Trophoblast cell (in vitro differentiated cells and primary cell): ENCODE measurements around the gene CDC42SE2.

ENCODE experiments used
- DNase-seq, 2 donors: peaks; one replicate each; pipeline ENCODE4 v3.0.0-alpha.2; 2016
- H2AFZ ChIP-seq: 2 replicates; pipeline ENCODE4 v1.6.1; 2013; ENCODE audit warnings: low read length, moderate library complexity, mild to moderate bottlenecking; ENCODE audit not compliant: insufficient read depth, poor library complexity
- H2AK5ac ChIP-seq: 2 replicates; pipeline ENCODE4 v1.6.1; 2013; ENCODE audit warnings: mild to moderate bottlenecking, low read length
- H2BK120ac ChIP-seq: 2 replicates; pipeline ENCODE4 v1.6.1; 2013; ENCODE audit warnings: low read length, mild to moderate bottlenecking, moderate library complexity; ENCODE audit not compliant: insufficient read depth, poor library complexity
- H2BK12ac ChIP-seq: 2 replicates; pipeline ENCODE4 v1.6.1; 2013; ENCODE audit warnings: mild to moderate bottlenecking, low read length, moderate library complexity
- H2BK5ac ChIP-seq: 2 replicates; pipeline ENCODE4 v1.6.1; 2013; ENCODE audit warnings: low read length, low read depth, moderate library complexity, mild to moderate bottlenecking; ENCODE audit not compliant: poor library complexity
- H3K14ac ChIP-seq: 2 replicates; pipeline ENCODE4 v1.6.1; 2013; ENCODE audit warnings: mild to moderate bottlenecking, low read length
- H3K18ac ChIP-seq: 2 replicates; pipeline ENCODE4 v1.6.1; 2013; ENCODE audit warnings: mild to moderate bottlenecking, low read length
- H3K23ac ChIP-seq: 2 replicates; pipeline ENCODE4 v1.6.1; 2013; ENCODE audit warnings: low read length
- H3K27ac ChIP-seq: 2 replicates; pipeline ENCODE4 v1.5.1; 2013; ENCODE audit warnings: low read depth, mild to moderate bottlenecking, inconsistent platforms, low read length, moderate library complexity
- H3K27me3 ChIP-seq: 2 replicates; pipeline ENCODE4 v1.6.1; 2013; ENCODE audit warnings: inconsistent platforms, mild to moderate bottlenecking, low read length, moderate library complexity; ENCODE audit not compliant: insufficient read depth
- H3K36me3 ChIP-seq, 2 experiments: 1 replicate in 1 of 2; 2 replicates in 1 of 2; pipeline ENCODE4 v1.6.1; 2013; ENCODE audit warnings: low read length in 2 of 2, mild to moderate bottlenecking in 2 of 2, moderate library complexity in 1 of 2; ENCODE audit not compliant: insufficient read depth in 2 of 2, control insufficient read depth in 1 of 2
- H3K4ac ChIP-seq: 2 replicates; pipeline ENCODE4 v1.6.1; 2013; ENCODE audit warnings: low read depth, mild to moderate bottlenecking, low read length, moderate library complexity
- H3K4me1 ChIP-seq, 2 experiments: 1 replicate in 1 of 2; 2 replicates in 1 of 2; pipeline ENCODE4 v1.6.1; 2013; ENCODE audit warnings: low read length in 2 of 2, mild to moderate bottlenecking in 2 of 2, moderate library complexity in 1 of 2; ENCODE audit not compliant: insufficient read depth in 2 of 2, control insufficient read depth in 1 of 2
- H3K4me2 ChIP-seq: 2 replicates; pipeline ENCODE4 v1.6.1; 2013; ENCODE audit warnings: inconsistent platforms, mild to moderate bottlenecking, low read length, moderate library complexity
- H3K4me3 ChIP-seq: 2 replicates; pipeline ENCODE4 v1.5.1; 2013; ENCODE audit warnings: mild to moderate bottlenecking, low read depth, low read length, inconsistent platforms
- H3K79me1 ChIP-seq: one replicate; pipeline ENCODE4 v1.6.1; 2013; ENCODE audit warnings: low read length
- H3K79me2 ChIP-seq: 2 replicates; pipeline ENCODE4 v1.6.1; 2013; ENCODE audit warnings: low read length, mild to moderate bottlenecking; ENCODE audit not compliant: control insufficient read depth, insufficient read depth, poor library complexity
- H3K9ac ChIP-seq: 2 replicates; pipeline ENCODE4 v1.6.1; 2013; ENCODE audit warnings: mild to moderate bottlenecking, low read length
- H3K9me3 ChIP-seq: 2 replicates; pipeline ENCODE4 v1.6.1; 2013; ENCODE audit warnings: low read depth, mild to moderate bottlenecking, control low read depth, inconsistent platforms, low read length; ENCODE audit not compliant: insufficient read depth
- H4K12ac ChIP-seq: 2 replicates; pipeline ENCODE4 v1.6.1; 2013; ENCODE audit warnings: low read depth, mild to moderate bottlenecking, low read length, moderate library complexity
- H4K8ac ChIP-seq: 2 replicates; pipeline ENCODE4 v1.6.1; 2013; ENCODE audit warnings: low read depth, mild to moderate bottlenecking, low read length, moderate library complexity
- H4K91ac ChIP-seq: one replicate; pipeline ENCODE4 v1.6.1; 2013; ENCODE audit warnings: low read depth, mild to moderate bottlenecking, low read length, moderate library complexity
- WGBS: extraction: QIAGEN DNeasy Blood & Tissue Kit; methylation state at CpG from one replicate; pipeline ENCODE4 v1.1.7; 2013; ENCODE audit warnings: missing lambda C conversion rate; ENCODE audit not compliant: insufficient read length, insufficient coverage; ENCODE audit errors: extremely low coverage; 5-methylcytosine and 5-hydroxymethylcytosine counted together

The CDC42SE2 gene

GRCh38 chr5:131381021-131381420 is 117.2 kb downstream of the CDC42SE2 start:
- Histone ChIP-seq H3K79me2 (no peaks in the 10 kb centered on the region), H3K23ac (no peak overlapping the region), H3K79me1 (no peaks in the 10 kb centered on the region), H4K91ac (no peak overlapping the region), H2AK5ac (no peak overlapping the region), H3K4me2 (no peak overlapping the region), H3K27me3 (no peaks in the 10 kb centered on the region), H4K12ac (no peak overlapping the region), H2BK120ac (no peak overlapping the region), H3K18ac (no peak overlapping the region), H2BK5ac (no peak overlapping the region), H3K14ac (no peak overlapping the region), H4K8ac (no peak overlapping the region), H3K4me3 (no peak overlapping the region), H3K27ac (no peak overlapping the region), H3K9me3 (no peaks in the 10 kb centered on the region), H3K4ac (no peak overlapping the region), H2AFZ (no peak overlapping the region), H3K36me3 (peaks cover under 1 to 1% of the 10 kb centered on the region in 2 experiments), H2BK12ac (no peak overlapping the region), H3K4me1 (peaks cover 0 to 3% of the 10 kb centered on the region in 2 experiments), H3K9ac (no peak overlapping the region)
- DNase-seq, result peak in 1 of 2 donors; percentile 30
- WGBS, result no CpG with 5 or more reads among the region's 4 CpGs

DNA sequence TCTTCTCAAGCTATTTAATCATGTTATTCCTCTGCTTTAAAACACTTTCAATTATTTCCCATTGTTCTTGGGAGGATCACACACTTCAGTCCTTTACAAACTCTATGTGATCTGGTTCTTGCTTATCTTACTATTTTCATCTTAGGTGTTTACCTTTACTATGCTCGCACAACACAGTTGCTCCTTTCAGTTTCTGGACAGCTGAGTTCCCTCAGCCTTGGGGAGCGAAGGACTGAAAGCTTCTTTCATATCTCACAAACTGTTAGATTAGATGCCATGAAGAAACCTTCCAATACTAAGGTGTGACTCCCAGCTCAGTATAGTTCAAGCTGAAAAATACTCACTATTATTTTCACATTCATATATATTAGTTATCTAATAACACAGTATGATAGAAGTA is 117.9 kb downstream of the CDC42SE2 start:
- Histone ChIP-seq H3K4me3 (no peak overlapping the region), H4K8ac (no peak overlapping the region), H3K27ac (no peak overlapping the region), H3K36me3 (peaks cover 2% of the 10 kb centered on the region in 2 experiments), H3K4ac (no peak overlapping the region), H3K4me2 (no peak overlapping the region), H3K4me1 (peaks cover 0 to 3% of the 10 kb centered on the region in 2 experiments), H4K91ac (no peak overlapping the region), H3K14ac (no peak overlapping the region), H2AK5ac (no peak overlapping the region), H3K18ac (no peak overlapping the region), H3K79me1 (no peaks in the 10 kb centered on the region), H3K23ac (no peak overlapping the region), H3K9me3 (no peaks in the 10 kb centered on the region), H4K12ac (no peak overlapping the region), H2BK5ac (no peak overlapping the region), H2AFZ (no peak overlapping the region), H3K9ac (no peak overlapping the region), H3K79me2 (no peaks in the 10 kb centered on the region), H2BK120ac (no peak overlapping the region), H3K27me3 (no peaks in the 10 kb centered on the region), H2BK12ac (no peak overlapping the region)
- DNase-seq, result no peak
- WGBS, result no CpG with 5 or more reads among the region's 2 CpGs

DNA sequence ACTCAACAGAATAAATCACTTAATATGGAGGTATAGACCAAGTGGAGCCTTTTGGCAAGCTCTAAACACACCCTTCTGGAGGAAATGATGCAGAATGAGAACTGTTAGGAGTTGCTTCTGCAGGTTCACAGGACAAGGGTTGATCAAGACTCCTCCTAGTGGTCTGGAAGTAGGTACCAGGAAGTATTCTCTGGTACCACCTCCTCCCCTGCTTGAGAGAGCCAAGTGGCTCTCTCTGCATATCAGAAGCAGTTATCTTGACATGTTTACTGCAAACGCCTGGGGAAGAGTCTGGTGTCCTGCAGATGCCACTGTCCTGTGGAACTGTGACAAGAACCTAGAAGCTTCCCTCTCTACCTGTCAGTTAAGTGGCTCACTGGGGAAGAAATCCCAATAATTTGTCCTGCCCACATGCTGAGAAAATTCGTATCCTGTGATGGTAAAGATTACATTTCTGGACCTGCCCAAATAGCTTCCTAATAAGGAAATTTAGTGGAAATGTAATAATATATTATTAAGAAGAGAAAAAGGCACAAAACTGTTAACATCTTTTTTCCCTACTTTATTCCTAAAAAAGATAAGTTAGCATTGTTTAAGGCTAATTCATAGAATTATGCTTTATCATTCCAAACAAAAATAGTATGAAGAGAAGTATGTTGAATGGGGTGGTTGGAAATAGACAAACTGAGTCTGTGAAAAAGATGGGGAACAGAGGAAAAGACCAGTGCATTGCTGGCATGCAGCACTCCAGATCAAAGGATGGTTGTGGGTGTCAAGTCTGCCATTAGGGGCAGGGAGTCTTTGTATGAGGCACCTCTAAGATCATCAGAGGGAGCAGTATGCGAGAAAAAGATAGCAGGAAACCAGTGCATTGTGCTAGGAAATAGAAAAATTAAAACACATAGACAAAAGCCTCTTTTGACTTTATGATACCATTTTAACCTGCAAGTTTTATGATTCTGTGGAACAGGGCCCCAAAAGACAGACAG is 118.8 kb downstream of the CDC42SE2 start:
- no peak overlapping the region for H2AK5ac ChIP-seq
- H3K4me3 ChIP-seq, result no peak overlapping the region
- peak; percentile 43 to 77 for DNase-seq
- no peak overlapping the region for H3K23ac ChIP-seq
- H3K18ac ChIP-seq, result no peak overlapping the region
- no peak overlapping the region for H3K14ac ChIP-seq
- peaks cover 0 to 3% of the 10 kb centered on the region in 2 experiments for H3K4me1 ChIP-seq
- H3K79me2 ChIP-seq, result no peaks in the 10 kb centered on the region
- no peak overlapping the region for H2BK12ac ChIP-seq
- H2AFZ ChIP-seq, result no peak overlapping the region
- no peaks in the 10 kb centered on the region for H3K9me3 ChIP-seq
- no peak overlapping the region for H4K12ac ChIP-seq
- H3K9ac ChIP-seq, result no peak overlapping the region
- no peak overlapping the region for H4K8ac ChIP-seq
- no peak overlapping the region for H3K4ac ChIP-seq
- peaks cover 5% of the 10 kb centered on the region in 2 experiments for H3K36me3 ChIP-seq
- H4K91ac ChIP-seq, result no peak overlapping the region
- H3K27ac ChIP-seq, result no peak overlapping the region
- WGBS, result no CpG with 5 or more reads among the region's 3 CpGs
- H3K4me2 ChIP-seq, result no peak overlapping the region
- H2BK5ac ChIP-seq, result no peak overlapping the region
- H3K79me1 ChIP-seq, result no peaks in the 10 kb centered on the region
- no peak overlapping the region for H2BK120ac ChIP-seq
- H3K27me3 ChIP-seq, result no peaks in the 10 kb centered on the region

DNA sequence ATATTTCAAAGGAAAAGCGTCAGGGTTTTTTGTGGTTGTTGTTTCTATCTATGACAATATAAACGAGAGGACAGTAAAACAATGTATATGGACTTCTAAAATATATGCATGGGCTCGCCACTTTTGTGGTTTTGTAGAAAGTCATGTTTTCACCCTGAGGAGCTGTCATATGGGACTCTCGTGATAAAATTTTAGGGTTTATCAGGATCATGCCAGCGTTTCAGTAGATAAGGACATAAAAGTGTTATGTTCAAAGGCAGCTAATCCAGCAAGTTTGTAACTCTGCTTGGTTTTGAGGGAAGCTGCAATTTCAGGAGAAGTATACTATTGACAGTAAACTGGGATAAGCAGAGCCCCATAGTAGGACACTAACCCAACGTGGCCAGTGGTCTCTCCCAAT is 120.3 kb downstream of the CDC42SE2 start:
- no peak overlapping the region for H2BK120ac ChIP-seq
- no peak overlapping the region for H3K4ac ChIP-seq
- no peak for DNase-seq

More for the DNA sequence above, 120.3 kb downstream of the CDC42SE2 start:
- H2AK5ac ChIP-seq, result no peak overlapping the region
- H3K4me3 ChIP-seq, result no peak overlapping the region
- no peaks in the 10 kb centered on the region for H3K79me2 ChIP-seq
- H3K79me1 ChIP-seq, result no peaks in the 10 kb centered on the region
- H4K91ac ChIP-seq, result no peak overlapping the region
- WGBS, result no CpG with 5 or more reads among the region's 6 CpGs
- no peak overlapping the region for H2BK12ac ChIP-seq
- H3K18ac ChIP-seq, result no peak overlapping the region
- H3K27ac ChIP-seq, result no peak overlapping the region
- no peak overlapping the region for H3K4me2 ChIP-seq
- peaks cover 7% of the 10 kb centered on the region in 2 experiments for H3K36me3 ChIP-seq
- peaks cover 0 to 3% of the 10 kb centered on the region in 2 experiments for H3K4me1 ChIP-seq
- H3K9me3 ChIP-seq, result no peaks in the 10 kb centered on the region
- no peaks in the 10 kb centered on the region for H3K27me3 ChIP-seq
- no peak overlapping the region for H4K12ac ChIP-seq
- H2AFZ ChIP-seq, result no peak overlapping the region
- H4K8ac ChIP-seq, result no peak overlapping the region
- H2BK5ac ChIP-seq, result no peak overlapping the region
- H3K9ac ChIP-seq, result no peak overlapping the region
- no peak overlapping the region for H3K23ac ChIP-seq
- H3K14ac ChIP-seq, result no peak overlapping the region
